COLO668 (cell line): ENCODE measurements around the gene ADARB2.

Experiments
- DNase-seq: peaks from one replicate; lab custom pipeline; 2025; ENCODE audit not compliant: unreplicated experiment; lab: John Stamatoyannopoulos, UW

Gene ADARB2

DNA sequence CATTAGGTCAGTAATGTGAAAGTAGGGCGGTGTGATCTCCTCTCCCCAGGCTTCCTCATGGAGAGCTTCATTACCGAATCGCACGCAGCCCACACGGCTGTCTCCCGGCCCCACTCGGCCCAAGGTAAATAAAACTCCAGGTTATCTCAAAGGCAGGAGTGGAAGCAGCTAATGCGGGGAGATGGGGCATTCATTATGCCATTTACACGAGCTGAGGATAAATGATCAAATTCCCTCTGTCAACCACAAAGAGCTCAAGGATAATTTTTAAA, 93.5 kb downstream of the ADARB2 start:
- DNase-seq: peak; percentile 54

- DNase-seq: peak; percentile 25
Observed at GRCh38 chr10:1643161-1643907, 94.0 kb downstream of the ADARB2 start.

- DNase-seq: peak; percentile 4
Observed at GRCh38 chr10:1642600-1643160, 94.6 kb downstream of the ADARB2 start.

DNA sequence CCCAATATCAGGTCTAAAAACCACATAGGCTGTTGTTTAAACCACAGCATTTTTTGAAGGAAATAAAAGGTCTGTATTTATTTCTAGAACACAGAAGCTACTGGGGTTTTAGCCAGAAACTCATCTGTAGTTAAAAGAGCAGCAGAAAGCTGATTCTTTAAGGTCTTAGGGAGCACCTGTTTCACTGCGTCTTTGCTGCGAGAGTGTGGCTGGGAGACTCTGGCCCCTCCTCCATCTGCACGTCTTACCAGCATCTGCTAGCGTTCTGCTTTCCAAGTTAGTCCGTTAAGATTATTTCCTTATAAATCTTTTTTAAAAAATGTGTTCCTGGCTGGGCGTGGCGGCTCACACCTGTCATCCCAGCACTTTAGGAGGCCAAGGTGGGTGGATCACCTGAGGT, 95.9 kb downstream of the ADARB2 start:
- no peak for DNase-seq

GRCh38 chr10:1638889-1639419, 98.4 kb downstream of the ADARB2 start:
- DNase-seq: peak; percentile 86

DNA sequence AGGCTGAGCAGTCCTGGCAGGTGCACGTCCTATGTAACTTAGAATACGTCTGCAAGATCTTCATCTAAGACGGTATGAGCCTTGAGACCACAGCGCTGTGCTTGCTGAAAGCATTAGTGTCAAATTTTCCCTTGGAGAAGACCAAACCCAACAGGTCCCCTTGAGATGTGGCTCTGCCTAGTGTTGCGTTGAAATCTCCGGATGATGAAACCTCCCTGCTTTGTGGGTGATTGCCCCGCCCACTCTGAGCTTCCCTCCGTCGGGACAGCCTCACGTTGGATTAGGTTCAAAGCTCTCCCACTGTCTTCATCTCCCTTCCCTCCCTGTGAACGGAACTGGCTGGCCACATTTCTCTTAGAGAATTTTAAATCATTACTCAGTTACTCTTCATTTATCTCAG, 102.0 kb downstream of the ADARB2 start:
- no peak for DNase-seq

GRCh38 chr10:1634239-1634638, 103.1 kb downstream of the ADARB2 start:
- no peak for DNase-seq

GRCh38 chr10:1633783-1634182, 103.5 kb downstream of the ADARB2 start:
- DNase-seq: no peak

- DNase-seq: no peak
Observed at GRCh38 chr10:1632596-1632995, 104.7 kb downstream of the ADARB2 start.

DNA sequence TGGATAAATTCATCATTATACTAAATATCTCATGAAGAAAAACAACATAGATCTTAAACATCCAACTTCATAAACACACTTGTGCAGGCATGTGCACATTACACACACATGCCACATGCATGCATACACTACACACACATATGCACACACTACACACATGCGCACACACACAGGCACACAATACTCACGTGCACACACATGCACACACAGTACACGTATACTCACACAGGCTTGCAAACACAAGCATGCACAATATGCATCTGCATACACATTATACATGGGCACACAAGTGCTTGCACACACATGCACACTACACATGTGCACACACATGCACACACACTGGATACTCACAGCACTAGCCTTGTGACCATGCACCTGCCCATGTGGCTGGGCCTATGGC, 105.2 kb downstream of the ADARB2 start:
- DNase-seq: no peak

- DNase-seq: peak; percentile 10
Observed at GRCh38 chr10:1631282-1631681, 106.0 kb downstream of the ADARB2 start.

DNA sequence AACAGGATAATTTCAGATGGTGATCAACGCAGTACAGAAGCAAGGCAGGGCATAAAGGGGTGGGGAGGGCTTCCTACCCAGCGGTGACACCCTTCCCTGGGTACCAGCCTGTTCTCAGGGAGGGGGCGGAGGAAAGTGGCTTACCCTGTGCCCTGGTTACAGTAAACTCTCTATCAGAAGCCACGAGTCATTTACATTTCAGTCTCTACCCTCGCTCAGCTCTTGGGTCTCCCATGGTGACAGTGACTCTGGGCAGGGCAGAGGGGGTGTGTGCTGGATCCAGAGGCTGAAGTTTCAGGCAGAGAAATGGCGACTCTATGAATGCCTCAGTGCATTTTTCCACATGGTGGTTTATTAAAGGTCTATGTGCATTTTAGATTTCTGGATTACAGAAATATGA, 107.0 kb downstream of the ADARB2 start:
- no peak for DNase-seq

GRCh38 chr10:1629326-1630198, 107.8 kb downstream of the ADARB2 start:
- DNase-seq: no peak

DNA sequence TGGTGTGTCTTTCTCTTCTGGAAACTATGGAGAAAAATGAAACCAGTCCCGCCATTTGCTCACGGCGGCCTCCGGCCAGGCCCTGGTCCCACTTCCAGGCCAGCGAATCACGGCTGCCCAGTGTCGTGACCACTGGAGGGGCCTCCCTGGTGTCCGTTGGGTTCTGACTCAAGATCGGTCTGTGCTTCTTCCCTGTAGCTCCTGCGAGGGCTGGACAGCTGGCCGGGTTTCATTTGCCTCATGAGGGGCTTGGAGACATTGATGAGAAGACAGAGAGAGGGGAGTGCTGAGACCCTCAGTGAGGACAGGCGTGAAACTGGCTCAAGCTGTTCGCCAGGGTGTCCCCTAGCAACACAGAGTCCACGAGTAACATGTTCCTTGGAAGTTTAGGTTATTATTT, 108.6 kb downstream of the ADARB2 start:
- DNase-seq: no peak

- no peak for DNase-seq
Observed at GRCh38 chr10:1627945-1628344, 109.4 kb downstream of the ADARB2 start.

DNA sequence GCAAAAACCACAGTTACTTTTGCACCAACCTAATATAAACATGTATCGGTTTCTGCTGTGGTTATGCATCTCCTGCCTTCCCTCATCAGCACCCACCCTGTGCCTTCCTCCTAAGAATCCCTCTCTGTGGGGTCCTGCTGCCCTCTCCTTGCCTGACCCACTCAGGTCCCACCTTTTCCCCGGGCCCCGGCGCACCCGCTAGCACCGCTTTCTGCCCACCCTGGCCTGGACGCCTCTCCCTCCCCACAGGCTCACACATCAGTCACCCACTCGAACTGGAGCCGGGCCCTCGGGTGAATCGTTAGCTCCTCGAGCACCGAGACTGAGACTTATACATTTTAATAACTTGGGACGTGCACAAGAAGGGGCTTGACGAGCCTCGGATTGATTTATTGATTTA, 110.5 kb downstream of the ADARB2 start:
- DNase-seq: no peak

DNA sequence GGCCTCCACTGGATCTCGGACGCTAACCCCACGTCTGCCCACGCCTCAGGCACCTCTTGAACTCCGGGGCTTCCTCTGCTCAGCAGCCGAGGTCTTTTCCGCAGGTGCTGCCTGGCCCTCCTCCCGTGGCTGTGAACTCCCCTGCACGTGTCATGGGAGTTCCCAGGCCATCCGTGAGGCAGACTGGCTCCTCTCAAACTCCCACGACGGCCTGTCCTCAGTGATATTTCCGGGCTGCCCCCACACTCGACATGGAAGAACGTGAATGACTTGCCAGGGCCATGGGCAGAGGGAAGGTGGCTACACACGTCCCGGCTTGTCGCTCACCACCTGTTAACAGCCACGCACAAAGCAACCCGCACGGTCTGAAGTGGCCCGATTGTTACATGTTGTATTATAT, 110.9 kb downstream of the ADARB2 start:
- no peak for DNase-seq

GRCh38 chr10:1625731-1626130, 111.6 kb downstream of the ADARB2 start:
- no peak for DNase-seq

DNA sequence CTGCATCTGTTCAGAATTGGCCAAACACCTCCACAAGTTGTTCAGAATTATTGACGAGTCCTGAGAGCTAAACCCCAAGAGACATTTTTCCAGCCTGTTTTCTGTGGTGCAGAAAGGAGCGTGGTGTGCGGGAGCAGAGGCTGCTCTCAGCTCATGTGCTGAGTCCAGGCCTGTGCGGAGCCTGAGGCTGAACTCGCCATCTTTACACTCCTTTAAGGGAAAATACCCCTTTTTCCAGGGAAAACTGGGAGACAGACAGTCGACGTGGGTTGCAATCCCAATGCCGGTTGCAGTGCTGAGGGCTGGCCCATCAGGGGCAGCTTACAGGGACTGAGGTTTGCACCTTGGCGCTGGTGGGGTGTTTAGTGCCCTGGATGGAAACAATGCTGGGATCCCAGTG, 112.2 kb downstream of the ADARB2 start:
- no peak for DNase-seq

DNA sequence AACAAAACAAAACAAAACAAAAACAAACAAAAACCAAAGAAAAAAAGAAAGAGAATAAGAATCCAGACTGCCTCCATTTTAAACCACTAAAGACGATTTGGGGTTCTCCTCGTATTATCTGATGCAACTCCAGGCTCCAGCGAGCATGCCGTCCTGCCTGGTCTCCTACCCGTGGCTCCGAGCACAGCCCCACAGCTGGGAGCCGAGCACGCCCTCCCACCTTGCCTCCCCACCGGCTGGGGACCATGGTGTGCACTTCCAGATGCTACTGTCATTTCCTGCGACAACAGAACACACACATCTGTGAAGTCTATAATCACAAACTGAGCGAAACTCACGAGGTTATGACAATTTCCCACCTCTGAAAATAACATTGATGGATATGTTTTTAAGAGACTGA, 113.1 kb downstream of the ADARB2 start:
- no peak for DNase-seq

- no peak for DNase-seq
Observed at GRCh38 chr10:1620803-1621202, 116.5 kb downstream of the ADARB2 start.
